Aorta (tissue), 5 donors: ENCODE results near the gene MOB1A. TPM values are rescaled to one million over a fixed set of nuclear protein-coding genes. Genes with fewer than 3 reads are reported as not detected.
"Not testable (repeated sequence)": the region's sequence is repeated elsewhere in the genome, so short reads cannot be mapped to it uniquely, and the experiment has no call there.

ENCODE experiments used
- ATAC-seq: fragments of 200-7000 bp; cut with Tn5 transposase; one replicate; pipeline ENCODE4 v1.9.1; 2022; ENCODE audit warnings: moderate library complexity; ENCODE audit not compliant: low FRiP score
- DNase-seq, 2 donors: peaks; one replicate each; pipeline ENCODE4 v3.0.0-alpha.2; 2020
- H3K27ac ChIP-seq, 2 donors: one replicate each; pipeline ENCODE4 v1.5.1; 2013; ENCODE audit warnings: low read length in 2 of 2, mild to moderate bottlenecking in 2 of 2, moderate library complexity in 2 of 2, control low read depth in 1 of 2, inconsistent platforms in 1 of 2, low read depth in 1 of 2
- H3K27me3 ChIP-seq, 2 donors: one replicate each; pipeline ENCODE4 v1.6.1; 2013; ENCODE audit warnings: control low read depth in 1 of 2, low read length in 1 of 2, mild to moderate bottlenecking in 1 of 2, moderate library complexity in 1 of 2; ENCODE audit not compliant: insufficient read depth in 2 of 2, control insufficient read depth in 1 of 2
- H3K36me3 ChIP-seq, 2 donors: one replicate each; pipeline ENCODE4 v1.6.1; 2013; ENCODE audit warnings: control low read depth in 1 of 2, low read length in 1 of 2, mild to moderate bottlenecking in 1 of 2; ENCODE audit not compliant: insufficient read depth in 2 of 2, control insufficient read depth in 1 of 2
- H3K4me1 ChIP-seq, 2 donors: one replicate each; pipeline ENCODE4 v1.6.1; 2013; ENCODE audit warnings: low read length in 2 of 2, control low read depth in 1 of 2, mild to moderate bottlenecking in 1 of 2, moderate library complexity in 1 of 2; ENCODE audit not compliant: insufficient read depth in 2 of 2, control insufficient read depth in 1 of 2
- H3K4me3 ChIP-seq, 2 donors: one replicate each; pipeline ENCODE4 v1.5.1; 2013; ENCODE audit warnings: low read length in 2 of 2, control low read depth in 1 of 2, mild to moderate bottlenecking in 1 of 2
- H3K9me3 ChIP-seq: one replicate; pipeline ENCODE4 v1.6.1; 2013; ENCODE audit warnings: mild to moderate bottlenecking, low read length; ENCODE audit not compliant: control insufficient read depth
- WGBS, 2 donors: extraction: QIAGEN DNeasy Blood & Tissue Kit; methylation state at CpG; one replicate each; pipeline ENCODE4 v1.1.7; 2013; 5-methylcytosine and 5-hydroxymethylcytosine counted together
- intact Hi-C, 2 donors: fragments of 100-400 bp; cut with DNase I; formaldehyde crosslinking; loops; one replicate each; pipeline versions ENCODE4 v1.14.2 to v1.15.0; 2022
- polyA plus RNA-seq, 2 donors: library from polyadenylated mRNA; stranded (reverse); fragments of 200-250 nt; gene quantifications; one replicate each; pipeline ENCODE4 v1.2.3, GENCODE V29; 2013
- total RNA-seq, 2 donors: library from RNA; stranded (reverse); fragmentation: NEBNext Ultra II Directional; extraction: Animal tissue kit (Norgen Biotek cat#: 25700); gene quantifications; one replicate each; pipeline ENCODE4 v1.2.1, GENCODE V29; 2021
- donor health status: healthy with polysubstance abuse.
- donor health status: Bipolar disorder and iron deficiency.
- donor health status: DM: no; HTN: no; CAD: no.
- donor health status: DM: no; HTN: no; CAD: no.
- donor health status: DM: yes; HTN: yes; CAD: no.

The MOB1A gene
- total and polyA plus RNA-seq, 4 donors: 35.7 to 105 (median 76.3) TPM

DNA sequence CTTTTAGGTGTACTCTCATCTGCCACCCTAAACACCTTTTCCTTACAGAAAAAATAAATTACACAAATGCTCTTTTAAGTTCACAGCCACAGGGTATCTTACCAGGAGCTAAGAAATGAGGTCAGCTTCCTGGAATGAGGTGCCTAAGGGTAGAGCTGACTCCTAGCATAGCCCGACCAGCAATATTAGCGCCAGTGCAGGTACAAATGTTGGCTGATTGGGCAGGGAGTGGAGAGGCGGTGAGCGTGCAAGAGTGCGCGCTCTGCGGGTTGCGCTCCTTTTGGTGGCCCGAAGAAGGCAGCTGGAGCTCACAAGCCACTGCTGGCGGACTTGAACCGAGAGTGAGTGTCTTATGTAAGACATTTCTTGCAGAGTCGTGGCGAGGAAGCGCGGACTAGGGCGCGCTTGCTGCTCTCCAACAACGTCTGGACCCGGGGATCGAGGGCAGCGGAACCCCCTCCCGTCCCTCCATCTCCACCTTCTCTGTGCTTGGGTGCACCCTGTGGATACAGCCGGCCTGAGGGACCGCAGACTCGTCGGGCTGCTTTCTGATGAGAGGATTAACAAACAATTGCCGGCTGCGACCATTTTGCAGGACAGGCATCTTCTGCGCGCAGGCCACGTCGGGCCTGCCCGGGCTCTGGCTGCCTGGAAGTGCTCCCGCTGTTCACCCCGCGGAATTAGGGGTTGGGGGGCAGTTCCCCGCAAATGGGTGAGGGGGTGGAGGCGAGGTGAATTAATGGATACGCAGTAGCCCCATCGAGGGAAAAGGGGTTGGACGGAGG lies 48.3 kb downstream of the MOB1A start:
- 29 to 33% methylated on average over 41 of the region's 41 CpGs for WGBS, 2 donors
- no peak for DNase-seq
- Histone ChIP-seq H3K9me3 (peaks cover 4% of the 10 kb centered on the region), H3K27ac (no peak overlapping the region), H3K4me3 (no peak overlapping the region), H3K27me3 (peaks cover 0 to 1% of the 10 kb centered on the region in 2 donors), H3K4me1 (no peaks in the 10 kb centered on the region), H3K36me3 (peaks cover 0 to 4% of the 10 kb centered on the region in 2 donors)
- ATAC-seq: peak; percentile 19
- intact Hi-C loops: no loop called here

DNA sequence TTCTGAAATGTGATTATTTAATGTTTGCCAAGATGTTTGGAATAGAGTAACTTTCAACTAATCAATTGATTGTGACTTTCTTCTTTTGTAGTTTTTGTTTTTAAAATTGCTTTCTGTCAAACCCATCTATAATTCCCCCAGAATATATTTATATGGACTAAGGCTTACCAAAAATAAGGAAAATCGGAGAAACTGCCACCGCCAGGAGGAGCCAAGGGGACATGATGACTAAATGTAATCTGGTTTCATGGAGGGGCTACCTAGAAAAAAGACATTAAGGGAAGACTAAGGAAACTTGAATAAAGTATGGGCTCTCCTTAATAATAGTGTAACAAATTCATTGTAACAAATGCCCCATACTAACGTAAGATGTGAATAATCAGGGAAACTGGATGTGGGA lies 50.5 kb downstream of the MOB1A start:
- Histone ChIP-seq H3K4me3 (no peak overlapping the region), H3K4me1 (no peaks in the 10 kb centered on the region), H3K36me3 (no peaks in the 10 kb centered on the region), H3K9me3 (peaks cover 2% of the 10 kb centered on the region), H3K27ac (no peak overlapping the region), H3K27me3 (peaks cover 0 to 1% of the 10 kb centered on the region in 2 donors)
- DNase-seq (no peak), ATAC-seq (no peak)
- intact Hi-C loops: no loop called here
- 70 to 71% methylated on average over 3 of the region's 3 CpGs for WGBS, 2 donors

DNA sequence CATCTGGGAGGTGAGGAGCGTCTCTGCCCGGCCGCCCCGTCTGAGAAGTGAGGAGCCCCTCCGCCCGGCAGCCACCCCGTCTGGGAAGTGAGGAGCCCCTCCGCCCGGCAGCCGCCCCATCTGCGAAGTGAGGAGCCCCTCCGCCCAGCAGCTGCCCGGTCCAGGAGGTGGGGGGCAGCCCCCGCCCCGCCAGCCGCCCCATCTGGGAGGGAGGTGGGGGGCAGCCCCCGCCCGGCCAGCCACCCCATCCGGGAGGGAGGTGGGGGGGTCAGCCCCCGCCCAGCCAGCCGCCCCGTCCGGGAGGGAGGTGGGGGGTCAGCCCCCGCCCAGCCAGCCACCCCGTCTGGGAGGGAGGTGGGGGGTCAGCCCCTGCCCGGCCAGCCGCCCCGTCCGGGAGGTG lies 54.7 kb downstream of the MOB1A start:
- ATAC-seq, H3K4me3 ChIP-seq, H3K27ac ChIP-seq, H3K4me1 ChIP-seq, H3K9me3 ChIP-seq, H3K36me3 ChIP-seq, intact Hi-C loops, DNase-seq, H3K27me3 ChIP-seq: not testable (repeated sequence)
- 96 to 97% methylated on average over 20 to 29 of the region's 29 CpGs for WGBS, 2 donors

DNA sequence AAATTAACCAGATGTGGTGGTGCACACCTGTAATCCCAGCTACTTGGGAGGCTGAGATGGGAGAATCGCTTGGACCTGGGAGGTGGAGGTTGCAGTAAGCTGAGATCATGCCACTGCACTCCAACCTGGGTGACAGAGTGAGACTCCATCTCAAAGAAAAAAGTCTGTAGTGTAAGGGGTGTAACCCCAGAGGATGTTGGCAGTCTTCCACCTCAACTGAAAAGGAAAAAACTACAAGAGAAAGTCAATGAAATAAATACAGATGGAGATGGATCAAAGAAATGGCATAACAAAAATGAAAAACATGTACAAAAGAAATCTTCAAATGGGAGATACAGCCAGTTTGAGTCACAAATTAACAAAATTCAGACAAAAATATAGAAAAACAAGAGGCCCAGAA lies 56.8 kb downstream of the MOB1A start:
- H3K9me3 ChIP-seq, H3K27ac ChIP-seq, H3K36me3 ChIP-seq, ATAC-seq, H3K27me3 ChIP-seq, H3K4me3 ChIP-seq, DNase-seq, intact Hi-C loops, H3K4me1 ChIP-seq: not testable (repeated sequence)
- WGBS, 2 donors: 94 to 100% methylated on average over 1 of the region's 1 CpG

DNA sequence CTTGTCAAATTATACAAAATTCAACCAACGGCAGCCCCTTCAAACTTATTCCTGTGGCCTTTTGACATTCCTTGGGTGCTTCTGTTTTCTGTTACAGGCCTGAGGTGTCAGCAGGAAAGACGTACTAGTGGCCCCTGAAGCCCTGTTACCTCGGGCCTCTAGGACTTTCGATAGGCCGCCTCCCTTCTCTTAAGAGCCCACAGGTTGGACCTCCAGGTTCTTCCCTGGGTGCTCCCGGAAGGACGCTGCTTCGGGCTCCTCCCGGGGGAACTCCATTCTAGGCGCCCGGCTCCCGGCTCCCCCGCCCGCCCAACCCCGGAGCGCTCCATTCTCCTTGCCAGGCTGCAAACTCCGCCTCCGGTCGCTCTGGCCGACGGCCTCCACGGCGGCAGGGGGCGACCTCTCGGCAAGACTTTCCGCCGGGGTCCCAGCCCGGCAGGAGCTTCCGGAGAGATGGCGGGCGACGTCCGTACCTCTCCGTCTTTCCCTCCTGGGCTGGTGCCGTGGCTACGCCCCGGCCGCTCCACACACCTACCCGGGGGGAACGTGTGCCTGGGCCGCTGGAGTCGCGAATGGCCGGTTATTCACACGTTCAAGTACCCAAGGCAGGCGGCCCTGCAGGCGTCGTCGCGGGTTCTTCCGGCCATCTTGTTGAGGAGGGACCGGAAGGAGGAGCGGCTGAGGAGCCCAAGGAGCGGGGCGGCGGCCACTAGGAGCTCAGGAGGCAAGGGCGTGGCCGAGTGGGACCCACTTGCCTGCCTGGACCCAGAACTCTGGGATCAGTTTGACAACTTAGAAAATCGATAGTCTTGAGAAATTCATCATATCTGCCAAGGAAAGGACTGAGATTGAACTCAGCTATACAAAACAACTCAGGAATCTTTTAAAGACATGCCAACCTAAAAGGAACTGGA lies 58.5 kb downstream of the MOB1A start:
- Histone ChIP-seq H3K4me1 (no peaks in the 10 kb centered on the region), H3K27ac (peak overlapping the region in 1 of 2 donors; percentile 55), H3K36me3 (no peaks in the 10 kb centered on the region), H3K4me3 (peak overlapping the region; percentile 77 to 82), H3K9me3 (no peaks in the 10 kb centered on the region), H3K27me3 (no peaks in the 10 kb centered on the region)
- intact Hi-C loops: no loop called here
- peak; percentile 97 for ATAC-seq
- peak; percentile 87 to 93 for DNase-seq
- 6% methylated on average over 52 to 59 of the region's 59 CpGs for WGBS, 2 donors

DNA sequence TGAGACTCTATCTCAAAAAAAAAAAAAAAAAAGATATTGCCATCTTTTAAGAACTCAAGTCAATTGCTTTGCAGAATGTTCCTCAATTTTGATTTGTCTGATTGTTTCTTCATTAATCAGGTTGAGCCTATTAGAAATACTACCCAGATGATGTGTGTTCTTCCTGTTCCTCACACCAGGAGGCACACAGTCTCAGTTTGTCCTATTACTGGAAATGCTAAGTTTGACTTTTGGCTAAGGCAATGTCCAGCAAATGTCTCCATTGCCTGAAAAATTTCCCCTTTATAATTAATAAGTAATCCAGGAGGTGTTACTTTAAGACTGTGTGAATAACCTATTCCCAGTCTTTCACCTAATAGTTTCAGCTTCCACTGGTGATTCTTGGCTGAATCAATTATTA lies 59.3 kb downstream of the MOB1A start:
- ATAC-seq: no peak
- no peak overlapping the region for H3K4me3 ChIP-seq
- H3K27ac ChIP-seq: no peak overlapping the region

DNA sequence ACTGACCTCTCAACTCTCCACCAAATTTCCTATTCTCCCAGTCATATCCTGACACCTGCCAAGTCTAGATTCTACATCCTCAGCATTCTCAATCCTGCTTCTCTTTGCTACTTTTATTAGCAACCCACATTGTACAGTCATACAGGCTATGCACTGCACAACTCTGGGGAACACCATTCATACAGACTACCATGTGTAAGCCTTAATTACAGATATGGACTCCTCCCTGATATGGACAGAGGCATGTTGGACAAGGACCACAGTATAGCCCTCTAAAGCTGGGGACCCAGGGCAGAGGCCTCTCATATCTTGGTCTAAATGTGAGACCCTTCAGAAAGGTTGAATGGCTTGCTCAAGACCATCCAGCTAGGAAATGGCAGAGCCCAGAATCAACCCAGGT lies 67.3 kb downstream of the MOB1A start:
- H3K9me3 ChIP-seq: no peaks in the 10 kb centered on the region
- no peaks in the 10 kb centered on the region for H3K36me3 ChIP-seq
- H3K27ac ChIP-seq: no peak overlapping the region
- H3K27me3 ChIP-seq: no peaks in the 10 kb centered on the region
- DNase-seq (no peak), ATAC-seq (no peak)
- H3K4me3 ChIP-seq: no peak overlapping the region
- no peaks in the 10 kb centered on the region for H3K4me1 ChIP-seq
- intact Hi-C loops: no loop called here

More for the DNA sequence above, 59.3 kb downstream of the MOB1A start:
- no peaks in the 10 kb centered on the region for H3K36me3 ChIP-seq
- no peaks in the 10 kb centered on the region for H3K4me1 ChIP-seq
- DNase-seq: no peak
- H3K9me3 ChIP-seq: no peaks in the 10 kb centered on the region
- intact Hi-C loops: no loop called here
- H3K27me3 ChIP-seq: no peaks in the 10 kb centered on the region

DNA sequence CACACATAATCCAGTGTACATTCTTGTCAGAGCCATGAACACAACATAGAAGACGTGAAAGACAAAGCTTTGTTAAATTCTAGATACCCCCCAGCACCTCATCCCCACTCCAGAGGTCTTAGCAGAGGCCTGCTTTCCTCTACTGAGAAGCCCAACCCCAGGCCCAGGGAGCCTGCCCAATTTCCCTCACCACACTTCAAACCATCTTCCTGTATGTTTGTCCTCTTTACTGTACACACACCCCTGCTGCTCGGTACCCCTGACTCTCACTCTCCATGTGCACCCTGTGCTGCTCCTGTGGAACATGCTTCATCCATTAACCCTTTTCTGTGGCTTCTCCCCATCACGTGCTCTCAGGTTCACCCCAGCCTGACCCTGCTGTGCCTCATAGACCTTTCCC lies 68.1 kb downstream of the MOB1A start:
- ATAC-seq: no peak
- intact Hi-C loops: no loop called here
- H3K36me3 ChIP-seq: no peaks in the 10 kb centered on the region
- 73 to 78% methylated on average over 3 of the region's 3 CpGs for WGBS, 2 donors
- no peak overlapping the region for H3K4me3 ChIP-seq
- H3K27ac ChIP-seq: no peak overlapping the region
- DNase-seq: no peak
- H3K27me3 ChIP-seq: no peaks in the 10 kb centered on the region
- no peaks in the 10 kb centered on the region for H3K4me1 ChIP-seq
- H3K9me3 ChIP-seq: no peaks in the 10 kb centered on the region
